ENCODE data around the gene FRMD3. TPM values are rescaled to one million over a fixed set of nuclear protein-coding genes. Genes with fewer than 3 reads are reported as not detected.

Gene FRMD3
- total RNA-seq, 1 donor from 2014 or later, result 0.34 TPM

DNA sequence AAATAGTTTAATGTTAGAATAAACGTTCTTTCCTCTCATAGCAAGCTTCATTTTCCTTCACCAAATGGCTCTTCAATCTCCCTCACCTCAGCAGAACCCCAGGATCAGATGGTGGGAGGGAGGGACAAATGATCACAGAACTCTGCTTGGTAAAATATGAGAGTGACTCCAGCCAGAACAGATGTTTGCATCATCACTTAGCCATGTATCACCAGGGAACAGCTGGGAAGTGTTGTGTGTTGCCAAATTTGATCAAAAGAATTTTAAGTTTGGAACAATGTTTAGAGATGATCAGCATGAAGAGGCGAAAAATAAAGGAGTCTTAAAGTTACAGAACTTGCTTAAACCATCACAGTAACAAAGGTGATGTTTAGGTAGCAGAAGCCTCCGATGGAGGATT, 115.7 kb downstream of the FRMD3 start:
- intact Hi-C loops (cut with micrococcal nuclease), result no loop called here
- Mint-ChIP-seq H3K27me3 (ENCODE audit: low read depth) (no peaks in the 10 kb centered on the region), H3K4me1 (ENCODE audit: low read depth) (no peaks in the 10 kb centered on the region), H3K36me3 (ENCODE audit: low read depth) (no peaks in the 10 kb centered on the region), H3K27ac (no peak overlapping the region), H3K4me3 (ENCODE audit: low read depth) (no peak overlapping the region), H3K9me3 (no peaks in the 10 kb centered on the region)
- no peak for DNase-seq (ENCODE audit: low spot score)

DNA sequence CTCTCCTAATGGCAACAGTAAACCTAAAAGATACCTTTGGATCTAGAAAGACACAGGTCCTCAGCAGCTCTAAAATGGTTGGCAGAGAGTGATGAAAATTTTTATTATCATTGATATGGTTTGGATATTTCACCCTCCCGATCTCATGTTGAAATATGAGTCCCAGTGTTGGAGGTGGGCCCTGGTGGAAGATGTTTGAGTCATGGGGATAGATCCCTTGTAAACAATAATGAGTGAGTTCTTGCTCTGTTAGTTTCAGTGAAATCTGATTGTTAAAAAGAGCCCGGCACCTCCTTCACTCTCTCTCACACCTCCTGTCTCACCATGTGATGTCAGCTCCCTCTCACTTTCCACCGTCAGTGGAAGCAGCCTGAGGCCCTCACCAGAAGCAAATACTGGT, 117.7 kb downstream of the FRMD3 start:
- Mint-ChIP-seq H3K27ac (no peak overlapping the region), H3K4me1 (ENCODE audit: low read depth) (no peaks in the 10 kb centered on the region), H3K4me3 (ENCODE audit: low read depth) (no peak overlapping the region), H3K9me3 (no peaks in the 10 kb centered on the region), H3K27me3 (ENCODE audit: low read depth) (no peaks in the 10 kb centered on the region), H3K36me3 (ENCODE audit: low read depth) (no peaks in the 10 kb centered on the region)
- intact Hi-C loops (cut with micrococcal nuclease), result no loop called here
- DNase-seq (ENCODE audit: low spot score), result no peak

DNA sequence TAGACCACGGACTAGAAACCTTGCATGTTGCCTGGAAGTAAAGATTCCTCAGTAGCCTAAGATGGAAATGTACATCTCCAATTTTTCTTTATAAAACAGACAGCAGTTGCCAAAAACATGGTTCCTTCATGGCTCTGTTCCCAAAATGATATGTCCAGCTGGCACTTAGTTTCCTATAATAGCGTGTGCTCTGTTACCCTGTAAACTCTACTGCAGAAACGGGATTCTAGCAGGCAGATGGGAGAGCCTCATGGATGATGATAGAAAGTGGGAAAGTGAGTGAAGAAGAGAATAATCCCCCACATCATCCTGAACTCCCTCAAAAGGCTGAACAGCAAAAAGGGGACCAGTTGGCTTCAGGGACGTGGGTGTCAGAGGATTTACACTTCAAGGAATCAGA, 118.2 kb downstream of the FRMD3 start:
- no peak overlapping the region for H3K4me3 Mint-ChIP-seq (ENCODE audit: low read depth)
- intact Hi-C loops (cut with micrococcal nuclease), result no loop called here
- no peaks in the 10 kb centered on the region for H3K27me3 Mint-ChIP-seq (ENCODE audit: low read depth)
- no peaks in the 10 kb centered on the region for H3K9me3 Mint-ChIP-seq
- no peaks in the 10 kb centered on the region for H3K36me3 Mint-ChIP-seq (ENCODE audit: low read depth)
- H3K4me1 Mint-ChIP-seq (ENCODE audit: low read depth), result no peaks in the 10 kb centered on the region
- no peak for DNase-seq (ENCODE audit: low spot score)
- H3K27ac Mint-ChIP-seq, result no peak overlapping the region

DNA sequence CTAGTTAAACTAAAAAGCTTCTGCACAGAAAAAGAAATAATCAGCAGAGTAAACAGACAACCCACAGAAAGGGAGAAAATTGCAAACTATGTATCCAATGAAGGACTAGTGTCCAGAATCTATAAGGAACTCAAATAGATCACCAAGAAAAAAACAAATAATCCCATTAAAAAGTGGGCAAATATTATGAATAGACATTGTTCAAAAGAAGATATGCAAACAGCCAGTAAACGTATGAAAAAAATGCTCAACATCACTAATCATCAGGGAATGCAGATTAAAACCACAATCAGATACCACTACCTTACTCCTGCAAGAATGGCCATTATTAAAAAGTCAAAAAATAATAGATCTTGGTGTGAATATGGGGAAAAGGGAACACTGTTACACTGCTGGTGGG, 119.9 kb downstream of the FRMD3 start:
- Mint-ChIP-seq H3K27ac (no peak overlapping the region), H3K4me1 (ENCODE audit: low read depth) (no peaks in the 10 kb centered on the region), H3K27me3 (ENCODE audit: low read depth) (no peaks in the 10 kb centered on the region), H3K9me3 (no peaks in the 10 kb centered on the region), H3K4me3 (ENCODE audit: low read depth) (no peak overlapping the region), H3K36me3 (ENCODE audit: low read depth) (no peaks in the 10 kb centered on the region)
- intact Hi-C loops (cut with micrococcal nuclease), result no loop called here
- no peak for DNase-seq (ENCODE audit: low spot score)

DNA sequence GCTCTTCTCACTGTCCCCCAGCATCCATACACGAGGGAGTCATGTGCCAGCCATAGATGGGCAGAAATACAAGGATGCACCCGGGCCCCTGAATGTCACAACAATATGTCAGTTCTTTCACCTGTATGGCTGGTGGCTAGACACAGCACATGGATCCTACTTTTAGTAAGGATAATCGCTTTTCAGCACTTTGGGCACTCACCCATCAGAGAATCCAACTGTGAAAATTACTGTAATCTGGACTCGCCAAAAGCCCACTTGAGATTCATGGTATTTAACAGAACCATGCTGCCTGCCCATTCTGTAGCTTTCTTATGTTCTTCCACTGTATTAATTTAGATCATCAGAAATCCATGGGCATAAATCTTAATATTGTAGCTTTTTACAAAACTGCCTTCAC, 124.8 kb downstream of the FRMD3 start:
- Mint-ChIP-seq H3K9me3 (no peaks in the 10 kb centered on the region), H3K4me3 (ENCODE audit: low read depth) (no peak overlapping the region), H3K27me3 (ENCODE audit: low read depth) (no peaks in the 10 kb centered on the region), H3K36me3 (ENCODE audit: low read depth) (no peaks in the 10 kb centered on the region), H3K4me1 (ENCODE audit: low read depth) (no peaks in the 10 kb centered on the region), H3K27ac (no peak overlapping the region)
- intact Hi-C loops (cut with micrococcal nuclease), result no loop called here
- no peak for DNase-seq (ENCODE audit: low spot score)

DNA sequence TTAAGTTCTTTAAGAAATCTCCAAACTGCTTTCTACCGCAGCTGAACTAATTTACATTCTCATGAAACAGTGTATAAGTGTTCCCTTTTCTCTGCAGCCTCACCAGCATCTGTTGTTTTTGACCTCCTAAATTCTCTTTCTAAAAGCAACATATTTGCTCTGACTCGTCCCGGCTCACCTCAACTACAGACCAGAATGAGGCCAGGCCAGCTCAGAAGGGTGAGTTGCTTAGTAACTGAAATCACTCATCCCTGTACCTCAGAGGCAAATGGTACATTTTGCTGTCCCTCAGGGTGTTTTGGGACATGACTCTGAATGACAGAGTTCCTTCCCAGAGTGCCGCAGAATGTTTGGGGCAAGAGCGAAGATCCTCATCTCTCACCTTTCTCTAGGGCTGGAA, 127.5 kb downstream of the FRMD3 start:
- DNase-seq (ENCODE audit: low spot score), result no peak
- Mint-ChIP-seq H3K9me3 (no peaks in the 10 kb centered on the region), H3K36me3 (ENCODE audit: low read depth) (no peaks in the 10 kb centered on the region), H3K27ac (no peak overlapping the region), H3K4me1 (ENCODE audit: low read depth) (no peaks in the 10 kb centered on the region), H3K27me3 (ENCODE audit: low read depth) (no peaks in the 10 kb centered on the region), H3K4me3 (ENCODE audit: low read depth) (no peak overlapping the region)
- intact Hi-C loops (cut with micrococcal nuclease), result no loop called here

DNA sequence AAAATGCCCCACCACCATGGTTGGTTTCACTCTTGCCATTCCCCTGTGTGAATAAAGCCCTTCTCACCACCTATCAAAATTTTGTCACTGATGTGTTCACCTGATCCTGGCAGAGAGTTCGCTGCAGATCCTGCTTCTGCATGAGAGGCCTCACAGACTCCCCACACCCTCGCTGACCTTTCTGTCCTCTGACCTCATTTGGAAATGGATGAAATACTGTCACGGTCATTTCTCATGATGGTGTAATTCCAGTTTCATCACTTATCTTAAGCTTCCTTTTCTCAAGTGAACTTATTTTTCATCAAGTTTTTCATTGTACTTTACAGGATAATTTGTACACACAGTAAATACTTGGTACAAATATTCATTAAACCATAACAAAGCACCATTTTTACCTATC, 131.3 kb downstream of the FRMD3 start:
- H3K27me3 Mint-ChIP-seq (ENCODE audit: low read depth), result no peaks in the 10 kb centered on the region
- H3K4me1 Mint-ChIP-seq (ENCODE audit: low read depth), result no peaks in the 10 kb centered on the region
- H3K9me3 Mint-ChIP-seq, result no peaks in the 10 kb centered on the region
- intact Hi-C loops (cut with micrococcal nuclease), result no loop called here
- DNase-seq (ENCODE audit: low spot score), result no peak
- H3K4me3 Mint-ChIP-seq (ENCODE audit: low read depth), result no peak overlapping the region
- H3K36me3 Mint-ChIP-seq (ENCODE audit: low read depth), result no peaks in the 10 kb centered on the region
- no peak overlapping the region for H3K27ac Mint-ChIP-seq

DNA sequence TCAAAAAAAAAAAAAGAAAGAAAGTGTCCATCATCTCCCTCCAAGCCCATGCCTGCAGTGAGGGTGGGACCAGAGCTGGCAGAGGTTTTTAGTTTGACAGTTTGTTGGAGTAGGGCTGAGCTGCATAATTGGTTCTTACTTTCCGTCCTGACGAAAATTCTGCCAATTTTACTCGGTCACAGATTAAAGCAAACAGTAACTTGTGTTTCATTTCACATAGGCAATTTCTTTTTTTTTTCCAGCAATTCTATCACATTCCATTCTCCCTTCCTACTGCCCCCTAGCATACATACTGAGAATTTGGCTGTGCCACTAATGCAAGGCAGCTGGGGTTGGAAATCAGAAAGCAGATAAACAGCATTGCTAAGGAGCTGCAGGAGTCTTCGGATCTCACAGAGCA, 132.4 kb downstream of the FRMD3 start:
- Mint-ChIP-seq H3K9me3 (no peaks in the 10 kb centered on the region), H3K36me3 (ENCODE audit: low read depth) (no peaks in the 10 kb centered on the region), H3K4me3 (ENCODE audit: low read depth) (no peak overlapping the region), H3K27ac (no peak overlapping the region), H3K27me3 (ENCODE audit: low read depth) (no peaks in the 10 kb centered on the region), H3K4me1 (ENCODE audit: low read depth) (no peaks in the 10 kb centered on the region)
- intact Hi-C loops (cut with micrococcal nuclease), result no loop called here
- no peak for DNase-seq (ENCODE audit: low spot score)

DNA sequence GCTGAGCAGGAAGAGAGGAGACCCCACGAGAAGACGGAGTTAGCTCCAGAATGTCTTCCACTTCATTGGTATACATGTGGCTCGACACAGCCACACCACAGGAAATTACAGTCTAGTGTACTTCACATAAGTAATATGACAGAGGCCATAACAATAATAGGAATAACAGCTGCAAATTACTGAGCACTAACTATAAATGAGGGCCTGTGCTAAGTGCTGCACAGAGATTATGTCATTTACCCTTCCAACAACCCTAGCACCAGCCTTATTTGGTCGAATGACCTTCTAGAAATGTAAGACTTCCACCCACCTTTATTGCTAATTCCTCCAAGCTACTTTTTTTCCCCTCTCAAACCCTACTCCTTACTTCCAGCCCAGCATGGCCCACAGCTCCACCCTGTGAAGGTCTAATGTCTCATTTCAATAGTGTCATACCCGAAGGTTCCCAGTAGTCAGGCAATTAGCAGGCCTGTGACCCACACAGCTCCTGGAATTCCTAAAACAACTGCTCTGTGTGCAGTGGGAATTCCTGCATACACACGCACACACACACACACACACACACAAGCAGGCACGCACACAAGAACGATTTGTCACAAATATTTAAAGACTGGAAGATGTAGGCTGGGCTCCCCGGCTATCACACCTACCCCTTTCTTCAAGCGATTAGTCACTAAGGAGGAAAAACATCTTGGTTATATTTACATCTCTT, 134.5 kb downstream of the FRMD3 start:
- intact Hi-C loops (cut with micrococcal nuclease), result no loop called here
- Mint-ChIP-seq H3K27me3 (ENCODE audit: low read depth) (peaks cover 4% of the 10 kb centered on the region), H3K4me1 (ENCODE audit: low read depth) (no peaks in the 10 kb centered on the region), H3K27ac (no peak overlapping the region), H3K4me3 (ENCODE audit: low read depth) (no peak overlapping the region), H3K9me3 (no peaks in the 10 kb centered on the region), H3K36me3 (ENCODE audit: low read depth) (no peaks in the 10 kb centered on the region)
- DNase-seq (ENCODE audit: low spot score), result no peak

DNA sequence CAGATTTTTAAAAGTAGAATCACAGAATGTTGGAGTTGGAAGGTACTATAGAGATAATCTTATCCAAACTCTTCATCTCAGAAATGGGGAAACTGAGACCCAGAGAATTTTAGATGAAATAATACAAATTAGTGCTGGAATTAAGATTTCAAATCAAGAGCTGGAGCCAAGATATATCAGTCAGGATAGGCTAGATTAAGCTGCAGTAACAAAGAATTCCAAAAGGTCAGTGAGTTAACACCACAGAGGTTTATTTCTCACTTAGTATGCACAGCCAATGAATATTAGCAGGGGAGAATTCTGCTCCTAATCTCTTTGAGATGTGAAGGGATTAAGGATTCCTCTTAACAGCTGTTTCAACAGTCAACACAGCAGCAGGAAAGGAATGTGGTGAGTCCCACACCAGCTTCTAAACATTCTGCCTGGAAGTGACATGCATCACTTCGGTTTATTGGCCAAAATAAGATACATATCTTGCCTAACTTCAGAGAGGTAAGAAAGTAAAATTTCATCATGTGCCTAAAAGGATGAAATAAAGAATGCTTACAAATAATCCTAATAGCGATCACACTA, 136.8 kb downstream of the FRMD3 start:
- Mint-ChIP-seq H3K9me3 (no peaks in the 10 kb centered on the region), H3K27me3 (ENCODE audit: low read depth) (peaks cover 4% of the 10 kb centered on the region), H3K36me3 (ENCODE audit: low read depth) (no peaks in the 10 kb centered on the region), H3K4me1 (ENCODE audit: low read depth) (no peaks in the 10 kb centered on the region), H3K27ac (no peak overlapping the region), H3K4me3 (ENCODE audit: low read depth) (no peak overlapping the region)
- intact Hi-C loops (cut with micrococcal nuclease), result no loop called here
- DNase-seq (ENCODE audit: low spot score), result no peak

DNA sequence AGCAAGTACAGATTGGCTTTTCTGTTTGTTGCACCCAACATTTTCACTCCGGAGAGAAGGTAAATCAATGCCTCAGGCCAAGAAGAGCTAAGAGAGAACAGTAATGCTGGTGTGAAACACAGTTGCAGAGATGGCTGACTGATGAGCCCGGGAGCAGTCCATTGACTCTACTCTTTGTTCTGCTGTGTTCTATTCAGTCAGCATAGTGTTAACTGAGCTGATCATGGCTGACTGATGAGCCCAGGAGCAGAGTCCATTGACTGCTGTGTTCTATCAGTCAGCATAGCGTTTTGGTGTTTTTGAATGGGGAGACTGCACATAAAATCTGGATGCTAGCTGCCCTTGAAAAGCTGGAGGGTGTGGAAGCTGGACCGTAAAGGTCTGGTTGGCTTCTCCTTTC, 141.4 kb downstream of the FRMD3 start:
- H3K9me3 Mint-ChIP-seq, result no peaks in the 10 kb centered on the region
- H3K27me3 Mint-ChIP-seq (ENCODE audit: low read depth), result peaks cover 4% of the 10 kb centered on the region
- no peaks in the 10 kb centered on the region for H3K4me1 Mint-ChIP-seq (ENCODE audit: low read depth)
- no peak overlapping the region for H3K27ac Mint-ChIP-seq
- no peak for DNase-seq (ENCODE audit: low spot score)
- intact Hi-C loops (cut with micrococcal nuclease), result no loop called here
- H3K4me3 Mint-ChIP-seq (ENCODE audit: low read depth), result no peak overlapping the region
- no peaks in the 10 kb centered on the region for H3K36me3 Mint-ChIP-seq (ENCODE audit: low read depth)

DNA sequence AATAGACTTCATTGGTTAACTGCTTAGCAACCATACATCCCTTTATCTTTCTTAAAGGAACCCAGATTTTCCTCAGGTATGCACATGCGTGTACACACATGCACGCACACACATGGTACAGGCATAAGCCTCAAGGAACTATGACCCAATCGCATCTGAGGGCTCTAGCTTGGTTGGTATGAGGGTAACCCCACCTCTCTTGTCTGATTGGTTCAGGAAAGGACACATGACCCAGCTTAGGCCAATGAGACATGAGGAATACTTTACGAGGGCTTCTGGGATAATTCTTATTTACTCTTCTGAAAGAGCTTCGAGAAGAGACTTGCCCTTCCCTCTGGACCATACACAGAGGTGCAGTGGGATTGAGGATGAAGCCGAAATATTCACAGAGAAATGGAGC, 141.9 kb downstream of the FRMD3 start:
- Mint-ChIP-seq H3K9me3 (no peaks in the 10 kb centered on the region), H3K27me3 (ENCODE audit: low read depth) (peaks cover 4% of the 10 kb centered on the region), H3K4me3 (ENCODE audit: low read depth) (no peak overlapping the region), H3K4me1 (ENCODE audit: low read depth) (no peaks in the 10 kb centered on the region), H3K27ac (no peak overlapping the region), H3K36me3 (ENCODE audit: low read depth) (no peaks in the 10 kb centered on the region)
- DNase-seq (ENCODE audit: low spot score), result no peak
- intact Hi-C loops (cut with micrococcal nuclease), result no loop called here

DNA sequence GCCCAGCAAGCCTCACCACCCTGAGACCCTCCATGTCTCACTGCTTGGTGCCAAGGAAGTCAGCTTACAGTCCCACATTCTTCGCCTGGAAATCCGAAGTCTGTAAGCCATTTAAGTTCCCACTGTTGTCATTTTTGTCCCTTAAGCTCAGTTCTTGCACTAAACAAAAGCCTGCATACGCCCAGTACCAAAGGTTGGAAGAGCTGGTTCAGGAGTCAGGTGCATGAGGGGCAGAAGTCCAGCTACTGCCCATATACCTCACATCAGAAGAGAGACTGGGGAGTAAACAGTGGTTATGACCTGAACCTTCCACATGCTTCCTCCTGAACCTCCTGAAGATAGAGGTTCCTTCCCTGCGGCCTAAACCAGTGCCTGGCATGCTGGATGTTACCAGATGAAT, 146.0 kb downstream of the FRMD3 start:
- no peak for DNase-seq (ENCODE audit: low spot score)
- no peaks in the 10 kb centered on the region for H3K36me3 Mint-ChIP-seq (ENCODE audit: low read depth)
- no peaks in the 10 kb centered on the region for H3K27me3 Mint-ChIP-seq (ENCODE audit: low read depth)
- intact Hi-C loops (cut with micrococcal nuclease), result no loop called here
- no peaks in the 10 kb centered on the region for H3K4me1 Mint-ChIP-seq (ENCODE audit: low read depth)
- H3K9me3 Mint-ChIP-seq, result no peaks in the 10 kb centered on the region
- H3K4me3 Mint-ChIP-seq (ENCODE audit: low read depth), result no peak overlapping the region
- H3K27ac Mint-ChIP-seq, result no peak overlapping the region

DNA sequence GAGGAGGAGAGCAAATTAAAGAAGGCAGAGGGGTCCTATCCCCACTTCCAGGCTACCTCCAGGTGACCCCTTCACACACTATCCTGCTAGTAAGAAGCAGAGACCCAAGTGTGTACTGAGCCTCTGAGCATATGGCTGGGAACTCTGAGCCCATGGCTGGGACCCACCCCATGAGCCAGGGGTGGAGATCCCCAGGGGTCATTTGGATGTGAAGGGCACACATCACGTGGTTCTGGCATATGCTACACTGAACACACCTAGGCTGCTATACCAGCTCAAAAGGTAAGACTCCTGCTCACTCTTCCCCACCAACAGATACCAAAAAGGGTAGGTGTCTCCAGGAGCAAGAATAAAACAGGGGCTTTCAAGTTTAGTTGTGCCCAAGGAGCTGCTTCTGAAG, 149.9 kb downstream of the FRMD3 start:
- no peak overlapping the region for H3K27ac Mint-ChIP-seq
- no peak for DNase-seq (ENCODE audit: low spot score)
- no peaks in the 10 kb centered on the region for H3K4me1 Mint-ChIP-seq (ENCODE audit: low read depth)
- H3K36me3 Mint-ChIP-seq (ENCODE audit: low read depth), result no peaks in the 10 kb centered on the region
- intact Hi-C loops (cut with micrococcal nuclease), result no loop called here
- no peak overlapping the region for H3K4me3 Mint-ChIP-seq (ENCODE audit: low read depth)
- no peaks in the 10 kb centered on the region for H3K27me3 Mint-ChIP-seq (ENCODE audit: low read depth)
- peaks cover 6% of the 10 kb centered on the region for H3K9me3 Mint-ChIP-seq

Data from activated T-helper 2 cell treated with anti-CD3 and anti-CD28 coated beads, Interferon-gamma antibody, Interleukin-2, Interleukin-4, amounts not matched to agents 10 μg/mL and 5 μg/mL and 100 μg/mL, durations not matched to agents 14 hours and 24 hours and 36 hours (primary cell).